22Rv1 (cell line): ENCODE measurements around the gene LCP2.

Source experiments
- CTCF ChIP-seq: fragments of 450-650 bp; IDR thresholded peaks from 2 replicates; pipeline ENCODE4 v1.5.1; 2017; ENCODE audit warnings: mild to moderate bottlenecking
- ZFX ChIP-seq: fragments of 450-650 bp; IDR thresholded peaks from 2 replicates; pipeline ENCODE4 v1.6.1; 2017; ENCODE audit warnings: antibody characterized with exemption, borderline replicate concordance

GRCh38 chr5:170345971-170346370, 48.4 kb upstream of the LCP2 start:
- TF ChIP-seq CTCF (no peak), ZFX (no peak)
